ENCODE measurements around the gene MBTPS1. TPM values are rescaled to one million over a fixed set of nuclear protein-coding genes. Genes with fewer than 3 reads are reported as not detected.

Gene MBTPS1
- polyA plus RNA-seq, 2 of the 4 experiments (the other 2 are of a cell fraction): 50.3 to 88.4 TPM

DNA sequence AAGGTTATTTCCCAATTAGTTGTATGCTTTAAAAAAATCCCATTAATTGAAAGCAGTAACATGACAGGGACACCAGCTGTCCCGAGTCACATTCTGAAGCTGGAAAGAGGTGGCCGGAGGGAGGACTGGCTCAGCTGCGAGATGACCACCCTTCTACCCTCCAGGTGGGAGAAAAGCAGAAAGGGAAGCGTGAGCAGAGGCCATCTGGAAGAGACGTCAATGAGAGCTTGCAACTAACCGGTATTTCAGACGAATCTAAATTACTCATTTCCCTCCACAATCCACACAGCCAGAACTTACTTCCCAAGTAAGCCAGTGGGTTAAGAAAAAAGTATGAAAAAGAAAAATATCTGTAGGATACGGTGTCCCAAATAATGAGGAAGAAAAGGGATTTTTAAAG lies 45.6 kb downstream of the MBTPS1 start:
- no peak for DNase-seq (ENCODE audit: low read depth in 1 of 2, low spot score in 1 of 2)
- no peak for FAIRE-seq
- no peak overlapping the region for H3K4me2 ChIP-seq
- no peak for TF ChIP-seq RAD21 (conservative IDR thresholded peaks at IDR 0.05 in 1 of 2, IDR thresholded peaks at IDR 0.05 in 1 of 2)
- no peak for TF ChIP-seq ZNF302 (CRISPR knock-in tag; IDR thresholded peaks at IDR 0.05)
- TF ChIP-seq CEBPB (IDR thresholded peaks at IDR 0.05): no peak
- no peak for TF ChIP-seq RNF2 (IDR thresholded peaks at IDR 0.05; ENCODE audit: borderline replicate concordance, low read depth)
- no peak for TF ChIP-seq HOXB13 (CRISPR knock-in tag; IDR thresholded peaks at IDR 0.05; ENCODE audit: low read depth)
- TF ChIP-seq FOXS1 (CRISPR knock-in tag; IDR thresholded peaks at IDR 0.05): no peak
- no peak for TF ChIP-seq KDM5A (IDR thresholded peaks at IDR 0.05)
- TF ChIP-seq, protein P1, sequence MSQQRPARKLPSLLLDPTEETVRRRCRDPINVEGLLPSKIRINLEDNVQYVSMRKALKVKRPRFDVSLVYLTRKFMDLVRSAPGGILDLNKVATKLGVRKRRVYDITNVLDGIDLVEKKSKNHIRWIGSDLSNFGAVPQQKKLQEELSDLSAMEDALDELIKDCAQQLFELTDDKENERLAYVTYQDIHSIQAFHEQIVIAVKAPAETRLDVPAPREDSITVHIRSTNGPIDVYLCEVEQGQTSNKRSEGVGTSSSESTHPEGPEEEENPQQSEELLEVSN (IDR thresholded peaks at IDR 0.05; ENCODE audit: borderline replicate concordance, low read depth): no peak
- no peak for TF ChIP-seq ZC3H11A (IDR thresholded peaks at IDR 0.05)
- TF ChIP-seq, protein P2, sequence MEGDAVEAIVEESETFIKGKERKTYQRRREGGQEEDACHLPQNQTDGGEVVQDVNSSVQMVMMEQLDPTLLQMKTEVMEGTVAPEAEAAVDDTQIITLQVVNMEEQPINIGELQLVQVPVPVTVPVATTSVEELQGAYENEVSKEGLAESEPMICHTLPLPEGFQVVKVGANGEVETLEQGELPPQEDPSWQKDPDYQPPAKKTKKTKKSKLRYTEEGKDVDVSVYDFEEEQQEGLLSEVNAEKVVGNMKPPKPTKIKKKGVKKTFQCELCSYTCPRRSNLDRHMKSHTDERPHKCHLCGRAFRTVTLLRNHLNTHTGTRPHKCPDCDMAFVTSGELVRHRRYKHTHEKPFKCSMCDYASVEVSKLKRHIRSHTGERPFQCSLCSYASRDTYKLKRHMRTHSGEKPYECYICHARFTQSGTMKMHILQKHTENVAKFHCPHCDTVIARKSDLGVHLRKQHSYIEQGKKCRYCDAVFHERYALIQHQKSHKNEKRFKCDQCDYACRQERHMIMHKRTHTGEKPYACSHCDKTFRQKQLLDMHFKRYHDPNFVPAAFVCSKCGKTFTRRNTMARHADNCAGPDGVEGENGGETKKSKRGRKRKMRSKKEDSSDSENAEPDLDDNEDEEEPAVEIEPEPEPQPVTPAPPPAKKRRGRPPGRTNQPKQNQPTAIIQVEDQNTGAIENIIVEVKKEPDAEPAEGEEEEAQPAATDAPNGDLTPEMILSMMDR (IDR thresholded peaks at IDR 0.05): no peak
- no peak for TF ChIP-seq CBX2 (IDR thresholded peaks at IDR 0.05; ENCODE audit: borderline replicate concordance, low read depth)
- ChIA-PET CTCF (interaction anchor here (1.4 to 19.9 kb wide), 5 partner anchors 9 to 142 kb away, joined by 3 to 414 read pairs (median 6); partner anchors contain the start of genes OSGIN1 and TAF1C), POLR2A (no interaction called here)
- no peaks in the 10 kb centered on the region for H3K9me3 ChIP-seq
- no peak overlapping the region for H3K27ac ChIP-seq
- H3K4me3 ChIP-seq: no peak overlapping the region
- no peaks in the 10 kb centered on the region for H3K4me1 ChIP-seq
- WGBS (ENCODE audit: missing lambda C conversion rate): 95% methylated on average over 8 of the region's 8 CpGs
- no peak for ATAC-seq

DNA sequence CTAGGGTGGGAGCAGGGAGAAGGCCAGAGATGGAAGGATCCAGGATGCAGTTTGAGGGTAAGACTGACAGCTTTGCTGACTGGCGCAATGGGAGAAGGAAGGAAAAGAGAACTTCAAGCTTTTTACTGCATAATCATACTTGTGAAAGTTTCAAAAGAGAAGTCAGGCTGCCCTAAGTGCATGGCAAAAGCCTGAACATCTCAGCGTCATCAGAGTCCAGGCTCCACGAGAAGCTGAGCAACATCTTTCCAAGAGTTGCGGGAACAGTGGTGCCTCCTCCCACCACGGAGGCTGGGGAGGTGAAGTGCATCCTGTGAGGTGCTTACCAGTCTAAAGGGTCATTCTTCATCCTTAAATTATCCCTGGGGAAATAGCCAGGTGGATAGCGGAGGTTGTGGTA lies 47.2 kb downstream of the MBTPS1 start:
- DNase-seq (ENCODE audit: low read depth in 1 of 2, low spot score in 1 of 2) (no peak), FAIRE-seq (no peak), ATAC-seq (no peak)
- ChIA-PET POLR2A (no interaction called here), CTCF (interaction anchor here (1.2 to 19.9 kb wide), 11 partner anchors 8 to 140 kb away, joined by 3 to 414 read pairs (median 4); partner anchors contain the start of gene OSGIN1)
- no peak for TF ChIP-seq ZNF302 (CRISPR knock-in tag; IDR thresholded peaks at IDR 0.05)
- no peak for TF ChIP-seq NR3C1 (IDR thresholded peaks at IDR 0.05)
- TF ChIP-seq CHD2 (IDR thresholded peaks at IDR 0.05; ENCODE audit: low read length, partially characterized antibody): no peak
- no peak for TF ChIP-seq RARB (CRISPR knock-in tag; IDR thresholded peaks at IDR 0.05)
- no peak for TF ChIP-seq BHLHE40 (IDR thresholded peaks at IDR 0.05; ENCODE audit: low read depth, low read length)
- TF ChIP-seq HEYL (CRISPR knock-in tag; IDR thresholded peaks at IDR 0.05): no peak
- TF ChIP-seq, protein P3, sequence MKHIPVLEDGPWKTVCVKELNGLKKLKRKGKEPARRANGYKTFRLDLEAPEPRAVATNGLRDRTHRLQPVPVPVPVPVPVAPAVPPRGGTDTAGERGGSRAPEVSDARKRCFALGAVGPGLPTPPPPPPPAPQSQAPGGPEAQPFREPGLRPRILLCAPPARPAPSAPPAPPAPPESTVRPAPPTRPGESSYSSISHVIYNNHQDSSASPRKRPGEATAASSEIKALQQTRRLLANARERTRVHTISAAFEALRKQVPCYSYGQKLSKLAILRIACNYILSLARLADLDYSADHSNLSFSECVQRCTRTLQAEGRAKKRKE (CRISPR knock-in tag; IDR thresholded peaks at IDR 0.05; ENCODE audit: low read depth): no peak
- TF ChIP-seq HOXB5 (CRISPR knock-in tag; IDR thresholded peaks at IDR 0.05): no peak
- no peak for TF ChIP-seq ZC3H11A (IDR thresholded peaks at IDR 0.05)
- no peak for TF ChIP-seq RFX5 (IDR thresholded peaks at IDR 0.05)
- TF ChIP-seq, protein P4, sequence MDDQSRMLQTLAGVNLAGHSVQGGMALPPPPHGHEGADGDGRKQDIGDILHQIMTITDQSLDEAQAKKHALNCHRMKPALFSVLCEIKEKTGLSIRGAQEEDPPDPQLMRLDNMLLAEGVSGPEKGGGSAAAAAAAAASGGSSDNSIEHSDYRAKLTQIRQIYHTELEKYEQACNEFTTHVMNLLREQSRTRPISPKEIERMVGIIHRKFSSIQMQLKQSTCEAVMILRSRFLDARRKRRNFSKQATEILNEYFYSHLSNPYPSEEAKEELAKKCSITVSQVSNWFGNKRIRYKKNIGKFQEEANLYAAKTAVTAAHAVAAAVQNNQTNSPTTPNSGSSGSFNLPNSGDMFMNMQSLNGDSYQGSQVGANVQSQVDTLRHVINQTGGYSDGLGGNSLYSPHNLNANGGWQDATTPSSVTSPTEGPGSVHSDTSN (IDR thresholded peaks at IDR 0.05): no peak
- TF ChIP-seq ESRRA (IDR thresholded peaks at IDR 0.05; ENCODE audit: borderline replicate concordance, low read length): no peak
- TF ChIP-seq, protein P5, sequence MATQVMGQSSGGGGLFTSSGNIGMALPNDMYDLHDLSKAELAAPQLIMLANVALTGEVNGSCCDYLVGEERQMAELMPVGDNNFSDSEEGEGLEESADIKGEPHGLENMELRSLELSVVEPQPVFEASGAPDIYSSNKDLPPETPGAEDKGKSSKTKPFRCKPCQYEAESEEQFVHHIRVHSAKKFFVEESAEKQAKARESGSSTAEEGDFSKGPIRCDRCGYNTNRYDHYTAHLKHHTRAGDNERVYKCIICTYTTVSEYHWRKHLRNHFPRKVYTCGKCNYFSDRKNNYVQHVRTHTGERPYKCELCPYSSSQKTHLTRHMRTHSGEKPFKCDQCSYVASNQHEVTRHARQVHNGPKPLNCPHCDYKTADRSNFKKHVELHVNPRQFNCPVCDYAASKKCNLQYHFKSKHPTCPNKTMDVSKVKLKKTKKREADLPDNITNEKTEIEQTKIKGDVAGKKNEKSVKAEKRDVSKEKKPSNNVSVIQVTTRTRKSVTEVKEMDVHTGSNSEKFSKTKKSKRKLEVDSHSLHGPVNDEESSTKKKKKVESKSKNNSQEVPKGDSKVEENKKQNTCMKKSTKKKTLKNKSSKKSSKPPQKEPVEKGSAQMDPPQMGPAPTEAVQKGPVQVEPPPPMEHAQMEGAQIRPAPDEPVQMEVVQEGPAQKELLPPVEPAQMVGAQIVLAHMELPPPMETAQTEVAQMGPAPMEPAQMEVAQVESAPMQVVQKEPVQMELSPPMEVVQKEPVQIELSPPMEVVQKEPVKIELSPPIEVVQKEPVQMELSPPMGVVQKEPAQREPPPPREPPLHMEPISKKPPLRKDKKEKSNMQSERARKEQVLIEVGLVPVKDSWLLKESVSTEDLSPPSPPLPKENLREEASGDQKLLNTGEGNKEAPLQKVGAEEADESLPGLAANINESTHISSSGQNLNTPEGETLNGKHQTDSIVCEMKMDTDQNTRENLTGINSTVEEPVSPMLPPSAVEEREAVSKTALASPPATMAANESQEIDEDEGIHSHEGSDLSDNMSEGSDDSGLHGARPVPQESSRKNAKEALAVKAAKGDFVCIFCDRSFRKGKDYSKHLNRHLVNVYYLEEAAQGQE (IDR thresholded peaks at IDR 0.05): no peak
- TF ChIP-seq CEBPB (IDR thresholded peaks at IDR 0.05): no peak
- 91% methylated on average over 6 of the region's 6 CpGs for WGBS (ENCODE audit: missing lambda C conversion rate)
- no peak overlapping the region for H3K27ac ChIP-seq
- H3K4me3 ChIP-seq: no peak overlapping the region
- no peaks in the 10 kb centered on the region for H3K4me1 ChIP-seq
- no peaks in the 10 kb centered on the region for H3K9me3 ChIP-seq
- H3K4me2 ChIP-seq: no peak overlapping the region
